Natural killer cell (primary cell): ENCODE measurements around the gene GABRE. TPM values are rescaled to one million over a fixed set of nuclear protein-coding genes. Genes with fewer than 3 reads are reported as not detected.

Source experiments
- ATAC-seq, 3 donors: fragments of 150-1000 bp in 2 of 3; fragments of 200-7000 bp in 1 of 3; cut with Tn5 transposase; 1 replicate in 1 of 3; 2 replicates in 2 of 3; pipeline ENCODE4 v1.10.0; 2021; ENCODE audit warnings: mild to moderate bottlenecking in 2 of 3, moderate library complexity in 2 of 3
- DNase-seq, 2 donors: peaks; one replicate each; pipeline versions ENCODE4 v3.0.0 to v3.0.0-alpha.2; 2013 to 2021; ENCODE audit warnings: mixed read lengths in 1 of 2
- H3K27ac ChIP-seq: one replicate; pipeline ENCODE4 v1.5.1; 2013; ENCODE audit warnings: mild to moderate bottlenecking, low read length
- H3K27me3 ChIP-seq: one replicate; pipeline ENCODE4 v1.6.1; 2013; ENCODE audit warnings: low read length; ENCODE audit not compliant: control insufficient read depth, insufficient read depth
- H3K36me3 ChIP-seq: one replicate; pipeline ENCODE4 v1.6.1; 2013; ENCODE audit warnings: low read length; ENCODE audit not compliant: control insufficient read depth, insufficient read depth
- H3K4me1 ChIP-seq: one replicate; pipeline ENCODE4 v1.6.1; 2013; ENCODE audit warnings: low read length; ENCODE audit not compliant: control insufficient read depth, insufficient read depth
- H3K4me3 ChIP-seq: one replicate; pipeline ENCODE4 v1.5.1; 2013; ENCODE audit warnings: low read length
- H3K9me3 ChIP-seq: one replicate; pipeline ENCODE4 v1.6.1; 2013; ENCODE audit warnings: low read length; ENCODE audit not compliant: control insufficient read depth, insufficient read depth
- H3K27ac Mint-ChIP-seq, 2 donors: one replicate each; pipeline ENCODE4 v1.8.0; 2022; ENCODE audit warnings: mild to moderate bottlenecking in 2 of 2, mixed read lengths in 2 of 2, moderate library complexity in 1 of 2
- H3K27me3 Mint-ChIP-seq, 2 donors: one replicate each; pipeline ENCODE4 v1.8.0; 2022; ENCODE audit warnings: low read depth in 2 of 2, mixed read lengths in 2 of 2
- H3K36me3 Mint-ChIP-seq: one replicate; pipeline ENCODE4 v1.8.0; 2022; ENCODE audit warnings: mixed read lengths
- H3K4me1 Mint-ChIP-seq, 2 donors: one replicate each; pipeline ENCODE4 v1.8.0; 2022; ENCODE audit warnings: mixed read lengths in 2 of 2
- H3K4me3 Mint-ChIP-seq: one replicate; pipeline ENCODE4 v1.8.0; 2022; ENCODE audit warnings: mild to moderate bottlenecking, moderate library complexity, mixed read lengths
- H3K9me3 Mint-ChIP-seq, 2 donors: one replicate each; pipeline ENCODE4 v1.8.0; 2022; ENCODE audit warnings: mixed read lengths in 2 of 2
- WGBS: methylation state at CpG from one replicate; pipeline ENCODE4 v1.1.7; 2013; ENCODE audit warnings: missing lambda C conversion rate; ENCODE audit not compliant: insufficient coverage; 5-methylcytosine and 5-hydroxymethylcytosine counted together
- intact Hi-C: fragments of 100-400 bp; cut with micrococcal nuclease; formaldehyde crosslinking; loops from one replicate; pipeline ENCODE4 v1.14.2; 2022
- total RNA-seq, 4 donors: library from RNA; stranded (reverse); fragments of 120-200 nt in 1 of 4; gene quantifications; one replicate each; pipeline versions ENCODE4 v1.2.3 to v1.2.4, GENCODE V29; 2013 to 2022
- TF ChIP-seq, protein P1 (sequence below): fragments of 200-600 bp; IDR thresholded peaks from one replicate; pipeline ENCODE4 v1.8.0; 2022; ENCODE audit warnings: antibody characterized with exemption

The GABRE gene
- total RNA-seq, 3 donors from 2014 or later (not counting 1 experiment from before 2014, with no cell fraction given): not detected

DNA sequence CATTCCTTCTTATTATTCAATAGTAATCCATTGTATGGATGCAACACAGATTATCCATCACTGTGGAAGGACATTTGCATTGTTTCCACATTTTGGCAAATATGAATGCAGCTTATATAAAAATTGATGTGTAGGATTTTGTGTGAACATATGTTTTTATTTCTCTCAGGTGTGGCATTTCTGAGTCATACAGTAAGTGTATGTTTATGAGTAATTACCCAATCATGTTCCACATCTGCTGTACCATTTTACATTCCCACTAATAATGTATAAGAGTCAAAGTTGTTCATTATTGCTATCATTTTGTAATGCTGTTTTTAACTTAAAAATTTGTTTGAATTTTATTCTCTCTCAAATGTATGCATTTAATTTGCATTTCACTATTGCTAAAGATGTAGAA lies 36.3 kb downstream of the GABRE start:
- Histone ChIP-seq H3K9me3 (no peaks in the 10 kb centered on the region), H3K27me3 (no peaks in the 10 kb centered on the region), H3K4me3 (no peak overlapping the region), H3K27ac (no peak overlapping the region), H3K4me1 (no peaks in the 10 kb centered on the region), H3K36me3 (no peaks in the 10 kb centered on the region)
- no peak overlapping the region for H3K4me3 Mint-ChIP-seq
- no peaks in the 10 kb centered on the region for H3K9me3 Mint-ChIP-seq
- H3K4me1 Mint-ChIP-seq: no peaks in the 10 kb centered on the region
- H3K36me3 Mint-ChIP-seq: no peaks in the 10 kb centered on the region
- TF ChIP-seq, protein P1, sequence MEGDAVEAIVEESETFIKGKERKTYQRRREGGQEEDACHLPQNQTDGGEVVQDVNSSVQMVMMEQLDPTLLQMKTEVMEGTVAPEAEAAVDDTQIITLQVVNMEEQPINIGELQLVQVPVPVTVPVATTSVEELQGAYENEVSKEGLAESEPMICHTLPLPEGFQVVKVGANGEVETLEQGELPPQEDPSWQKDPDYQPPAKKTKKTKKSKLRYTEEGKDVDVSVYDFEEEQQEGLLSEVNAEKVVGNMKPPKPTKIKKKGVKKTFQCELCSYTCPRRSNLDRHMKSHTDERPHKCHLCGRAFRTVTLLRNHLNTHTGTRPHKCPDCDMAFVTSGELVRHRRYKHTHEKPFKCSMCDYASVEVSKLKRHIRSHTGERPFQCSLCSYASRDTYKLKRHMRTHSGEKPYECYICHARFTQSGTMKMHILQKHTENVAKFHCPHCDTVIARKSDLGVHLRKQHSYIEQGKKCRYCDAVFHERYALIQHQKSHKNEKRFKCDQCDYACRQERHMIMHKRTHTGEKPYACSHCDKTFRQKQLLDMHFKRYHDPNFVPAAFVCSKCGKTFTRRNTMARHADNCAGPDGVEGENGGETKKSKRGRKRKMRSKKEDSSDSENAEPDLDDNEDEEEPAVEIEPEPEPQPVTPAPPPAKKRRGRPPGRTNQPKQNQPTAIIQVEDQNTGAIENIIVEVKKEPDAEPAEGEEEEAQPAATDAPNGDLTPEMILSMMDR: no peak
- no peaks in the 10 kb centered on the region for H3K27me3 Mint-ChIP-seq
- no peak for ATAC-seq
- no peak overlapping the region for H3K27ac Mint-ChIP-seq
- no peak for DNase-seq
- intact Hi-C loops: no loop called here

DNA sequence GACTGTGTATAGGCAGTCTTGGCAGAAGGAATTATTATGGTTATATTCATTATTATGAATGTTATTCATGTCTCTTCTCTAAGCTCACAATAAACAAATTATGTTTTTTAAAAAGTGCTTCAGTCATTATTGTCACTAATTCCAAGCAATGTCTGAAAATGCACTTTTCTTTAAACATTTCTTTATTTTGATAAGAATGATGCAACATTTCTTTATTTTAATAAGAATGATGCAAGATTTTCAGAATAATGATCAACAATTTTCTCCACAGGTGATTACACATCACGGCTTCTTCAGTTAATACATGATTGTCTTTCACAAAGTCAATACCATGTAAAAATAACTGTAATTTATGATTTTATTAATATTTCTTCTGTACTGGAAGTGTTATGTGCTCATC lies 39.1 kb downstream of the GABRE start:
- Histone ChIP-seq H3K9me3 (no peaks in the 10 kb centered on the region), H3K27me3 (no peaks in the 10 kb centered on the region), H3K4me1 (no peaks in the 10 kb centered on the region), H3K36me3 (no peaks in the 10 kb centered on the region), H3K27ac (no peak overlapping the region), H3K4me3 (no peak overlapping the region)
- no CpG with 5 or more reads among the region's 1 CpG for WGBS
- H3K27ac Mint-ChIP-seq: no peak overlapping the region
- no peaks in the 10 kb centered on the region for H3K36me3 Mint-ChIP-seq
- ATAC-seq (no peak), DNase-seq (no peak)
- no peaks in the 10 kb centered on the region for H3K9me3 Mint-ChIP-seq
- H3K27me3 Mint-ChIP-seq: no peaks in the 10 kb centered on the region
- intact Hi-C loops: no loop called here
- no peak overlapping the region for H3K4me3 Mint-ChIP-seq
- H3K4me1 Mint-ChIP-seq: no peaks in the 10 kb centered on the region
- TF ChIP-seq, protein P1: no peak

DNA sequence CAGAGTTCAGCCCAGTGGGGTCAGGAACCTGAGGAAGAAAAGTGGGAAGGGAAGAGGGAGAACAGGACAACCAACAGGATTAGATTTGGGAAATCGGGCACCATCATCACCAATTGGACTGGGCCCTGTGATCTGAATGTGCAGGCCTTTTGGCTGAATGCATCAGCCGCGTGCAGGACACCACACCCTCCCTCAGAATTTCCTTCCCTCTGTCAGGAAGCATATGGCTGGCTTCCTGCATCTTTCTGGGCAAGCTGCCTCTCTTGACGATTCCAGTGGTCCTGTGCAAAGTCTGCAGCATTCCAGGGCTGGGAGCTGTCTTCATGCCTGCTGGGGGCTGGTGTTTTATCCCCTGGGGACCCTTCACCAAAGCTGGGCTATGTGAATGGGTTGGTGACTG lies 45.4 kb downstream of the GABRE start:
- 34% methylated on average over 3 of the region's 4 CpGs for WGBS
- Histone ChIP-seq H3K4me1 (no peaks in the 10 kb centered on the region), H3K27ac (no peak overlapping the region), H3K36me3 (no peaks in the 10 kb centered on the region), H3K9me3 (no peaks in the 10 kb centered on the region), H3K4me3 (no peak overlapping the region), H3K27me3 (no peaks in the 10 kb centered on the region)
- no peaks in the 10 kb centered on the region for H3K36me3 Mint-ChIP-seq
- no peaks in the 10 kb centered on the region for H3K4me1 Mint-ChIP-seq
- no peaks in the 10 kb centered on the region for H3K27me3 Mint-ChIP-seq
- H3K9me3 Mint-ChIP-seq: peaks cover 0 to 2% of the 10 kb centered on the region in 2 donors
- H3K27ac Mint-ChIP-seq: no peak overlapping the region
- no peak for ATAC-seq
- H3K4me3 Mint-ChIP-seq: no peak overlapping the region
- no peak for DNase-seq
- TF ChIP-seq, protein P1: no peak
- intact Hi-C loops: no loop called here

DNA sequence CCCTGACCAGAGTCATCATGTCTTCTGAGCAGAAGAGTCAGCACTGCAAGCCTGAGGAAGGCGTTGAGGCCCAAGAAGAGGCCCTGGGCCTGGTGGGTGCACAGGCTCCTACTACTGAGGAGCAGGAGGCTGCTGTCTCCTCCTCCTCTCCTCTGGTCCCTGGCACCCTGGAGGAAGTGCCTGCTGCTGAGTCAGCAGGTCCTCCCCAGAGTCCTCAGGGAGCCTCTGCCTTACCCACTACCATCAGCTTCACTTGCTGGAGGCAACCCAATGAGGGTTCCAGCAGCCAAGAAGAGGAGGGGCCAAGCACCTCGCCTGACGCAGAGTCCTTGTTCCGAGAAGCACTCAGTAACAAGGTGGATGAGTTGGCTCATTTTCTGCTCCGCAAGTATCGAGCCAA lies 50.8 kb downstream of the GABRE start:
- H3K4me3 ChIP-seq: no peak overlapping the region
- no peaks in the 10 kb centered on the region for H3K36me3 Mint-ChIP-seq
- H3K4me1 ChIP-seq: no peaks in the 10 kb centered on the region
- no peak overlapping the region for H3K4me3 Mint-ChIP-seq
- no peak for ATAC-seq
- no peaks in the 10 kb centered on the region for H3K9me3 Mint-ChIP-seq
- no peaks in the 10 kb centered on the region for H3K36me3 ChIP-seq
- no peak for DNase-seq
- no peak overlapping the region for H3K27ac Mint-ChIP-seq
- no peak overlapping the region for H3K27ac ChIP-seq
- WGBS: 93% methylated on average over 6 of the region's 6 CpGs
- no peaks in the 10 kb centered on the region for H3K27me3 ChIP-seq
- no peaks in the 10 kb centered on the region for H3K9me3 ChIP-seq
- H3K4me1 Mint-ChIP-seq: no peaks in the 10 kb centered on the region
- H3K27me3 Mint-ChIP-seq: no peaks in the 10 kb centered on the region
- intact Hi-C loops: no loop called here
- TF ChIP-seq, protein P1: no peak
